ENCODE measurements around the gene ITGB2.

GRCh38 chr21:44867999-44868700 lies 52.5 kb downstream of the ITGB2 start:
- TF ChIP-seq CTCF (IDR thresholded peaks at IDR 0.05): no peak
- no peak for TF ChIP-seq POLR2A (IDR thresholded peaks at IDR 0.05)

Data from heart left ventricle (tissue), 13 donors.